ENCODE results near the gene ESR2. TPM values are rescaled to one million over a fixed set of nuclear protein-coding genes. Genes with fewer than 3 reads are reported as not detected.

The ESR2 gene
- total RNA-seq, 1 experiment from 2014 or later = 0.15 TPM

- Histone ChIP-seq H2BK120ac (ENCODE audit: low read depth, low read length, poor library complexity, severe bottlenecking) (no peak overlapping the region), H3K14ac (ENCODE audit: insufficient read depth, low read length) (no peak overlapping the region), H3K79me2 (ENCODE audit: insufficient read depth, low read length) (no peaks in the 10 kb centered on the region), H2AFZ (ENCODE audit: low read length) (no peak overlapping the region), H3K27me3 (ENCODE audit: insufficient read depth, low read length) (no peaks in the 10 kb centered on the region), H4K8ac (replicated peaks; ENCODE audit: insufficient read length, low read depth, low read length) (no peak overlapping the region), H3K23ac (ENCODE audit: insufficient read length, low read depth, low read length) (no peak overlapping the region), H2BK15ac (ENCODE audit: low read depth, low read length) (no peak overlapping the region), H2BK12ac (ENCODE audit: insufficient read length, low read depth, low read length) (no peak overlapping the region), H3K56ac (ENCODE audit: insufficient read length, low read depth, low read length) (no peak overlapping the region), H3K18ac (ENCODE audit: insufficient read length, low read depth, low read length) (no peak overlapping the region), H2AK5ac (ENCODE audit: insufficient read length, low read length) (no peak overlapping the region), H3K9ac (ENCODE audit: extremely low read depth, insufficient read length, low read length) (no peak overlapping the region), H3K4ac (ENCODE audit: low read depth, low read length) (no peak overlapping the region), H3K27ac (ENCODE audit: insufficient read length, low read depth, low read length) (no peak overlapping the region), H3K9me3 (ENCODE audit: control insufficient read depth, low read depth, low read length) (no peaks in the 10 kb centered on the region), H4K20me1 (ENCODE audit: control insufficient read depth, insufficient read depth, insufficient read length) (no peaks in the 10 kb centered on the region), H3T11ph (ENCODE audit: low read length) (no peak overlapping the region), H2BK20ac (ENCODE audit: low read depth, low read length, poor library complexity, severe bottlenecking) (no peak overlapping the region), H4K5ac (ENCODE audit: insufficient read length, low read depth, low read length) (no peak overlapping the region), H3K4me2 (ENCODE audit: insufficient read depth, insufficient read length, low read length) (no peak overlapping the region), H3K4me1 (ENCODE audit: insufficient read depth, low read length) (peaks cover 2% of the 10 kb centered on the region; the same call in 1 of the 2 replicates), H3K79me1 (ENCODE audit: insufficient read depth, low read depth, low read length, poor library complexity, severe bottlenecking) (no peaks in the 10 kb centered on the region), H3K23me2 (ENCODE audit: insufficient read length, low read depth, low read length, poor library complexity, severe bottlenecking) (no peaks in the 10 kb centered on the region), H4K91ac (ENCODE audit: insufficient read length, low read depth, low read length) (no peak overlapping the region), H2BK5ac (ENCODE audit: insufficient read length, low read length) (no peak overlapping the region)
- Mint-ChIP-seq H3K36me3 (ENCODE audit: insufficient read depth in 1 of 3, low read depth in 3 of 3) (peaks cover 0 to 13% (median 6%) of the 10 kb centered on the region in 3 experiments; a peak in 3 of 7 replicates), H3K4me1 (peaks cover 8 to 14% of the 10 kb centered on the region in 2 experiments), H3K9me3 (no peaks in the 10 kb centered on the region), H3K4me3 (no peak overlapping the region), H3K27me3 (ENCODE audit: low read depth) (no peaks in the 10 kb centered on the region), H3K27ac (peak overlapping the region; percentile 41 to 93 (median 87); a peak in 5 of 7 replicates)
- WGBS (ENCODE audit: extremely low coverage, insufficient read length, low lambda C conversion rate) = no CpG with 5 or more reads among the region's 6 CpGs
- DNase-seq = no peak
- TF ChIP-seq CTCF (conservative IDR thresholded peaks at IDR 0.05) = no peak
These were observed 178.8 kb downstream of the ESR2 start for GRCh38 chr14:64115401-64115800.
